Measurements from ENCODE around the gene ENTR1.

The ENTR1 gene

DNA sequence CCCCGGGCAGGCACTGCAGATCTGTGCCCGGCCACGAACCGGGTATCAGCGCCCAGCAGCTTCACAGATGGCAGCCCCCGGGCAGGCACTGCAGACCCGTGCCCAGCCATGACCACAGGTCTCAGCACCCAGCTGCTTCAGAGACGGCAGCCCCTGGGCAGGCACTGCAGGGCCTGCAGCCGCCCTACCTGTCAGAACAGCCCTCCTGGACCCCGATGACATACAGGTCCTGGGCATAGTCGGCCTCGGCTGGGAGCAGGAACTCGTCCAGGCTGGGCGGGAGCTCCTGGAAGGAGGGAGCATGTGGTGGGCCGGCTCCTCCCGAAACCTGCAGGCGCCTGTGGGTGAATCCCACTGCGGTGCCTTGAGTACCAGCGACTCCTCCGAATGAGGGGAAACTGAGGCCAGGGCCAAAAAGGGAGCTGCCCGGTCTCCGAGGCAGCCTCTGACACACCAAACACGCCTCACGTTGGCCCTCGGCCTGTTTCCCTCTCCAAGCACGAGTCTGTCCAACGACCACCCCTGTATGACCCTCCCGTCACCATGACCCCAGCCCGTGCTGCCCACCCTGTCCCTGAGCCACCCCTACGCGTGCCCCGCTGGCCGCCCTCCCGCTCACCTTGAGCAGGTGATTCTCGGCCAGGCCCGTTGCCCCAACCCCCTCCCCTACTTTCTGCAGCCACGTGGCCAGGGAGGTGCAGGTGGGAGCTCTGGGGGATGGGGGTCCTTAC lies 23.6 kb upstream of the ENTR1 start:
- DNase-seq (ENCODE audit: low read depth), result no peak
- in situ Hi-C loops (cut with HindIII; ENCODE audit: low sequenced_read_pairs), result no loop called here
- TF ChIP-seq, protein P1, sequence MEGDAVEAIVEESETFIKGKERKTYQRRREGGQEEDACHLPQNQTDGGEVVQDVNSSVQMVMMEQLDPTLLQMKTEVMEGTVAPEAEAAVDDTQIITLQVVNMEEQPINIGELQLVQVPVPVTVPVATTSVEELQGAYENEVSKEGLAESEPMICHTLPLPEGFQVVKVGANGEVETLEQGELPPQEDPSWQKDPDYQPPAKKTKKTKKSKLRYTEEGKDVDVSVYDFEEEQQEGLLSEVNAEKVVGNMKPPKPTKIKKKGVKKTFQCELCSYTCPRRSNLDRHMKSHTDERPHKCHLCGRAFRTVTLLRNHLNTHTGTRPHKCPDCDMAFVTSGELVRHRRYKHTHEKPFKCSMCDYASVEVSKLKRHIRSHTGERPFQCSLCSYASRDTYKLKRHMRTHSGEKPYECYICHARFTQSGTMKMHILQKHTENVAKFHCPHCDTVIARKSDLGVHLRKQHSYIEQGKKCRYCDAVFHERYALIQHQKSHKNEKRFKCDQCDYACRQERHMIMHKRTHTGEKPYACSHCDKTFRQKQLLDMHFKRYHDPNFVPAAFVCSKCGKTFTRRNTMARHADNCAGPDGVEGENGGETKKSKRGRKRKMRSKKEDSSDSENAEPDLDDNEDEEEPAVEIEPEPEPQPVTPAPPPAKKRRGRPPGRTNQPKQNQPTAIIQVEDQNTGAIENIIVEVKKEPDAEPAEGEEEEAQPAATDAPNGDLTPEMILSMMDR (IDR thresholded peaks at IDR 0.05; ENCODE audit: low read depth, low read length, missing control alignments), result no peak
- no peak overlapping the region for H3K4me3 ChIP-seq (ENCODE audit: low read depth, low read length)

DNA sequence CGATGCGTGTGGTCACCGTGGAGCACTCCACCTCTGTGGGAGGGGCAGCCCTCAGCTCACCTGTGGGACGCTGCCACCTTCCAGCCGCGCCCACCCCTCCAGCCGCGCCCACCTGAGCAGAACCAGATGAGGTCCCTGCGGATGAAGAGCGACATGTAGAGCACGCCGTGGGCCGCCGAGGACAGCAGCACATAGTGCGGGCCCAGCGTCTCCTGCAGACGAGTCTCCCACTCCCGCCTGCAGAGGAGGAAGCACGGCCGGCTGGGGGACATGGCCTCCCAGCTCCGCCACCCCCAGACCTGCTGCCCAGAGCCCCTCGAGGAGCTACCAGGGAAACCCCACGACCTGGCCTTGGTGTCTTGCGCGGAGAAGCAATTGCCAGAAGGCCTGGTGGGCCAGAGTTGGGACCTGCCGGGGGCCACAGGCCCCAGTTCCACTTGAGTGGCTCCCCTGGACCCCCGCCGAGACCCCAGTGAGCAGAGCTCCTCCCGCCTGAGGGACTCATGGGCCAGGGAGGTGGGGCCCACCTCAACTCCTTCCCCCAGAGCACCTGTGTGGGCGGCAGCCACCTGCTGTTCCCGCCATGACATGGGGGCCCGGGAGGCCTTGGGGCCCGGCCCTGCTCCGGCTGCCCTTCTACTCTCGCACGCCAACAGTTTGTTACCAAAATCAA lies 22.8 kb upstream of the ENTR1 start:
- DNase-seq (ENCODE audit: low read depth), result no peak
- in situ Hi-C loops (cut with HindIII; ENCODE audit: low sequenced_read_pairs), result no loop called here
- no peak overlapping the region for H3K4me3 ChIP-seq (ENCODE audit: low read depth, low read length)
- TF ChIP-seq, protein P1 (IDR thresholded peaks at IDR 0.05; ENCODE audit: low read depth, low read length, missing control alignments), result no peak

DNA sequence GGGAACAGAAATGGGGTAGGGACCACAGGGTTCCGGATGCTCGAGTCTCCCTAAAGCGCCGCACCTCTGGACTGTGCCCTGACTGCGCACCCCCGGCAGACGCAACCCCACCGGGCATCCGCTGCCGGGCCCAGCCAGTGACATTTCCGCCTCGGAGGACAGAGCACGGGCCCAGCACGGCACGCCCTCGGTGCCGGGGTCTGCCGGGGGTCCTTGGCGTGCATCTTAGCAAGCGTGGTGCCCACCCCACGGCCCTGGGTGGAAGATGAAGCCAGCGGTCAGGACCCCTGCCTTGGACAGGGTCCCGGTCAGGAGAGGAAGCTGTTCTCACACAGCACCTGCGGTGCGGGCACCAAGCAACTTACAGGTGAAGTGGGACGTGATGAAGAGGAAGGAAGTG lies 22.2 kb upstream of the ENTR1 start:
- in situ Hi-C loops (cut with HindIII; ENCODE audit: low sequenced_read_pairs), result no loop called here
- H3K4me3 ChIP-seq (ENCODE audit: low read depth, low read length), result no peak overlapping the region
- TF ChIP-seq, protein P1 (IDR thresholded peaks at IDR 0.05; ENCODE audit: low read depth, low read length, missing control alignments), result no peak
- no peak for DNase-seq (ENCODE audit: low read depth)

DNA sequence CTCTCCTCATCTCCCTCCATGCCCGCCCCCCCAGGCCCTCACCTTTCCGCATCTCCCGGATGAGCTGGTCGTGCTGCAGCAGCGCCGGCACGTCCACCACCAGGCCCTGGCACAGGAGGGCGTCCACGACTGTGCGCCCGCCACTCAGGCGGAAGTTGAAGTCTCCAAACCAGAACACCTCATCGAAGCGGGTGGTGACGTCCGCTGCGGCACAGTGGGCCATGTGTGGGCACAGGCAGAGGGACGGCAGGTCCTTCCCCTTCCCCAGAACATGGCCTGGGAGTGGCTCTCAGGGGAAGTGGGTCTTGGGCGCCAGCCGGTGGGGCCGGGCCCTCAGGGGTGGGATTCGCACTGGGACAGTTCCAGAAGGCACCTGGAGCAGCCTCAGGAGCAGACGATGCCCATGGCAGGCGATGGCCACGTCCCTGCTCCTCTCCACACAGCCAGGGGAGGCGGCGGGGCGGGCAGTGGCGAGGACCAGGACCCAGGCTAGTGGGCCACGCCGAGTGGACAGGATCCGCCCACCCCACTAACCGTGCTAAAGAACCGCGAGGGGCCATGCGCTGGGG lies 21.5 kb upstream of the ENTR1 start:
- no peak for DNase-seq (ENCODE audit: low read depth)
- TF ChIP-seq, protein P1 (IDR thresholded peaks at IDR 0.05; ENCODE audit: low read depth, low read length, missing control alignments), result no peak
- no peak overlapping the region for H3K4me3 ChIP-seq (ENCODE audit: low read depth, low read length)
- in situ Hi-C loops (cut with HindIII; ENCODE audit: low sequenced_read_pairs), result no loop called here

DNA sequence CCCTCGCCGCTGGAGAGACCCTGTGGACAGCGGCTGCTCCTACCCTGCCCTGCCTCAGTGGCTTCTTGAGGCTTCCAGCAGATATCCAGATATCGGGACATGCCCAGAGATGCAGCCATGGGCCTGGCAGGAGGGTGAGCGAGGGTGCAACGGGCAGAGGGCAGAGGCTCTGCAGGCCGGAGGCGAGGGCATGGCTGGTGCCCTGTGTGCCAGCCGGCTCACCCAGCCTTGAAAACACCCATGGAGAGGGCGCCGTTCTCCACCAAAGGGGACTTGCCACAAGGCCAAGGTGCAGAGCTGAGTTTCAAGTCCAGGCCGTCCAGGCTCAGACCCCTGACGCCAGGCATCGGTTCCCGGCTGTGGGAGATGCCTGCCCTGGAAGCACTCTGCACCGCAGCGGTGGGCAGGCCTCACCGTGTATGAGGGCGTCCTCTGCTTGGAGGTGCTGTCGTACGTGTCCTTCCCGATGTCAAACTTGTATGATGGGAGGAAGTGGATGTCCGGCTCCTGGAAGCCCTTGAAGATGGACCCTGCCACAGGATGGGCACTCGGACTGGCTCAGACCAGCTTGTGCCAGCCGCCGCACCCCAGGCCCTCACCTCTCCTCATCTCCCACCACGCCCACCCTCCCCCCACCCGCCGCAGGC lies 20.3 kb upstream of the ENTR1 start:
- DNase-seq (ENCODE audit: low read depth), result no peak
- H3K4me3 ChIP-seq (ENCODE audit: low read depth, low read length), result no peak overlapping the region
- TF ChIP-seq, protein P1 (IDR thresholded peaks at IDR 0.05; ENCODE audit: low read depth, low read length, missing control alignments), result no peak
- in situ Hi-C loops (cut with HindIII; ENCODE audit: low sequenced_read_pairs), result no loop called here

DNA sequence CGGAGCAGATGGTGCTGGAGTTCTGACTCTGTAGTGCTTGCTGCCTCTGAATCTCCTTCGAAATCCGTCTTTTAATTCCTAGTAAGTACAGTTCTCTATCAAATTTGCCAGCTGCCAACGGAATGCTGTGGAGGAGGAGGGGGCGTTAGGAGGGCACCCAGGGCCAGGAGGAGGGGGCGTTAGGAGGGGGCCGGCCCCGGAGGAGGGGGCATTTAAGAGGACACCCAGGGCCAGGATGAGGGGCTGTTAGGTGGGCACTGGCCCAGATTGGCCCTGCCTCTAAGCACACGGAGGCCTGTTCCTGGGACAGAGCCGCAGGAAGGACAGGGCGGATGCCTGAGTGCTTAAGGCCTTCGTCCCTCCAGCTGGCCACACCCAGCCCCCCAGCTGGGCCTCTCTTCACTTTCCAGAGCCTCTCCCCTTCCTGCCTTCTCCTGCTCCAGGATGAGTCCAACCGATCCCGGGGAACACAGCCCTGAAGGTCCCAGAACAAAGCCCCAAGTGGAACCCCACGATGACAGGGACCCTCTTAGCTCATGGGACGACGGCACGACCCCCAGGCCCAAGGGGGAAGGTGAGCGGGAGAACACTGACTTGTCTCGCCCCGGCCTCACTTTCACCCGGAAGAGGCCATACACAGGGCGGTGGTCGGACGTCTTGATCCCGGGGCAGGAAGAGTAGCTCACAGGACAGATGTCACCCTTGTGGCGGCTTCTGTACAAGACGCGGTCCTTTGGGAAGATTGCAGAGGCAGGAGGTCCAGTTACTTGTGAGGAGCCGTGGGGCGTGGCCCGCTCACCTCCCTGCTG lies 19.5 kb upstream of the ENTR1 start:
- DNase-seq (ENCODE audit: low read depth), result no peak

More for the DNA sequence above, 19.5 kb upstream of the ENTR1 start:
- in situ Hi-C loops (cut with HindIII; ENCODE audit: low sequenced_read_pairs), result no loop called here
- H3K4me3 ChIP-seq (ENCODE audit: low read depth, low read length), result no peak overlapping the region
- TF ChIP-seq, protein P1 (IDR thresholded peaks at IDR 0.05; ENCODE audit: low read depth, low read length, missing control alignments), result no peak

Measured in astrocyte of the cerebellum (primary cell).